Measurements from ENCODE around the gene IFNGR1.

DNA sequence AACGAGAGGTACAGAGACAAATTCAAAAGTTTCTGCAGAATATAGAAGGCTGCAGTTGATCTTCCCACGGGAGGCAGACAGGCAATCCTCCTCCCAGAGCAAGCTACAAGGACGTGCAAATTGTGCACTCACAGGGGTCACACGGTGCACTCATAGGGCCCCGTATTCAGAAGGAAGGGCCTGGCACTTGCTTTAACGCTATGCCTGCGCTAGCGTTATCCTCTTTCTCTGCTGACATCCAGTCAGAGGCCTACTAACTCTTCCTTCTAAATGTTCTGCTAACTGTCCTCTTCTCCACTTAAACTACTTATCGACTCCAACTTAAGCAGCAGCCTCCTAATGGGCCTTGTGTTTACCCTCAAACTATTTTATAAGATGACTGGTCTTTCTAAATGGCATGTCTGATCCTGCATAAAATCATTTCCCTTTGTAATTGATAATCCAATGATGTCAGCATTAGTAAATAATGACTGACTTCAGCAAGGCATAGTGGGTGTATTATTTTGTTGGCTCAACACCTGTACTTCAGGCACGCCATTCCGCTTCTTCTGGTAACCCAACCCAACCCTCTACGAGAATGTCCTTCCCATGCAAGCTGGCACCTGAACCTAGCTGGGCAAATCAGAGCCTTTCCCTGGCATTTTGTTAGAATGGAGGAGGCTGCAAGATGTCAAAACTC lies 2.2 kb downstream of the IFNGR1 start:
- TF ChIP-seq YY1 (IDR thresholded peaks at IDR 0.05; ENCODE audit: insufficient read depth, insufficient read length) (no peak), SUZ12 (IDR thresholded peaks at IDR 0.05; ENCODE audit: extremely low read depth, insufficient read depth, insufficient read length) (no peak), ZNF274 (IDR thresholded peaks at IDR 0.05; ENCODE audit: low read depth, low read length) (no peak)

Measured in NT2/D1 (cell line).